OCI-M1 (cell line): ENCODE measurements around the gene MAPK13.
"Not testable (repeated sequence)": the region's sequence is repeated elsewhere in the genome, so short reads cannot be mapped to it uniquely, and the experiment has no call there.

Source experiments
- DNase-seq: peaks from one replicate; lab custom pipeline; 2025; lab: John Stamatoyannopoulos, UW

MAPK13 gene

GRCh38 chr6:36127462-36128016 lies 2.8 kb upstream of the MAPK13 start:
- DNase-seq: no peak

- DNase-seq: no peak
These were observed 2.2 kb upstream of the MAPK13 start for GRCh38 chr6:36128073-36128472.

GRCh38 chr6:36128793-36129192 lies 1.5 kb upstream of the MAPK13 start:
- no peak for DNase-seq

DNA sequence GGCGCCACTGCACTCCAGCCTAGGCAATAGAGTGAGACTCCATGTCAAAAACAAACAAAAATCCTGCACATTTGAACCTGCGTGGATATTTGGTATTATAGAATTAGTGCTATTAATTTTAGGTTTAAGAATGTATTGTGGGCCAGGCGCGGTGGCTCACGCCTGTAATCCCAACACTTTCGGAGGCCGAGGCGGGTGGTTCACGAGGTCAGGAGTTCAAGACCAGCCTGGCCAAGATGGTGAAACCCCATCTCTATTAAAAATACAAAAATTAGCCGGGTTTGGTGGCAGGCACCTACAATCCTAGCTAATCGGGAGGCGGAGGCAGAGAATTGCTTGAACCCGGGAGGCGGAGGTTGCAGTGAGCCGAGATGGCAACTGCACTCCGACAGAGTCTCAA lies 979 bp upstream of the MAPK13 start:
- not testable (repeated sequence) for DNase-seq

DNA sequence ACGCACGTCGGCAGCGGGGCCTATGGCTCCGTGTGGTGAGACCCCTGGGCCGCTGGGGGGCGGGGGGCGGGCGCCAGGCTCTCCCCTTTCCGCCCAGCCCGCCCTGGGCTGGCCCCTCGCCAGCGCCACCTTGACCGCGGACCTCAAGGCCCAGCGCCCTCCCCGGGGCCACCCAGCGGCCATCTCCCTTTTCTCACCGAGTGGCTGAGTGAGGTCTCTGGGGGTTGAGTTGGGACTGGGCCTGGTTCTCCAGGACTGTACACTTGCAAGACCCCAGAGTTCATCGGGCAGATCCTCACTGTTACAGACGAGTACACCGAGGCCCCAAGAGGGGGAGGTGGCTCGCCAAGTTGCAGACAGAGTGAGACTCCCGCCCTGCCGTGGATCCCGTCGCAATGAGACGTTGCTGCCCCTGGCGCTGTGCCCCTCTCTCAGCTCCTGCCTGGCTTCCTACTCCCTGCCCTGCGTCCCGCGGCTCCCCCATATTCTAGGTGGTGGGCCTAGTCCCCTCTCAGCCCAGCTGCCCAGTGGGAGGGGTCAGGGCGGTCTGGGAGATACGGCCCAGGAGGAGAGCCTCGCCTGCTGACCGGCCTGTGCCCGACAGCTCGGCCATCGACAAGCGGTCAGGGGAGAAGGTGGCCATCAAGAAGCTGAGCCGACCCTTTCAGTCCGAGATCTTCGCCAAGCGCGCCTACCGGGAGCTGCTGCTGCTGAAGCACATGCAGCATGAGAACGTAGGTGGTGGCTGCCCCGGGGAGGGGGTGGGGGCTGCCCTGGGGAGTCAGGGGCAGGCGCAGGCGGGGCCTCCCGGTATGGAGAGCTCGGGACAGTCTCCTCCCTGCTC lies 576 bp downstream of the MAPK13 start:
- no peak for DNase-seq

- DNase-seq: peak; percentile 94
These were observed 1.4 kb downstream of the MAPK13 start for GRCh38 chr6:36131511-36132245.

- no peak for DNase-seq
These were observed 2.1 kb downstream of the MAPK13 start for GRCh38 chr6:36132246-36132895.

DNA sequence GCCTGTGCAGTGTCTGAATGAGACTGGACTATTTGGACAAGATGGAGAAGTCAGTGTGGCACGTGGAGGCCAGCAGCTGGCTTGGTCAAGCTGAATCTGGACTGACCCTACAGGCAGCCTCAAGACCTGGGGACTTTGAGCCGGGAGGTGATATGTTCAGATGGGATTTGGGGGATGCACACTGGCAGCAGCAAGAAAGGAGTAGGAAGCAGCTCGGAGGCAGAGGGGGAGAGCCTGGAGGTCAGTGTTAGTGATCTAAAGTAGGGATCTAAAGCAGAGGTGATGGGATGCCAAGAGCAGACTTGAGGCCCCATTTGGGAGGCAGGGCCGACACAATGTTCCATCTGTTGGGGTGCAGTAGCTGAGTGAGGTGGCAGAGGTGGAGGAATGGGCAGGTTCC lies 2.8 kb downstream of the MAPK13 start:
- DNase-seq: no peak

GRCh38 chr6:36133912-36134311 lies 3.6 kb downstream of the MAPK13 start:
- no peak for DNase-seq

- no peak for DNase-seq
These were observed 4.9 kb downstream of the MAPK13 start for GRCh38 chr6:36135053-36135731.

DNA sequence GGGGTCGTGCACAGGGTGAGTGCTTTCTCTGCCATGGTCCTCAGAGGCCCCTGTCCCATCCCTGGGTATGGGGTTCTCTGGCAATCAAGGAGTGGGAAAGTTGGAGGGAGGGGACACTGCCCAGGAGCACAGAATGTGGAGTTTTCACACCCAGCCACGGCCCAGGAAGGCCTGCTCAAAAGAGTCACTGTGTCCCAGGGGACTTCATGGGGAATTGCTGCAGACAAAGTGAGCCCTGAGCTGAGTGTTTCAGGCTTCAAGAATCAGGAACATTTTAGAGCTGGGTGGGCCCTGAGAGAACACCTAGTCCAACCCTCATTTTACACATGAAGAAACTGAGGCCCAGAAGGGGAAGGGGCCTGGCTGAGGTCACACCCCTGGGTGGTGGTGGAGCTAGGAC lies 5.7 kb downstream of the MAPK13 start:
- no peak for DNase-seq

DNA sequence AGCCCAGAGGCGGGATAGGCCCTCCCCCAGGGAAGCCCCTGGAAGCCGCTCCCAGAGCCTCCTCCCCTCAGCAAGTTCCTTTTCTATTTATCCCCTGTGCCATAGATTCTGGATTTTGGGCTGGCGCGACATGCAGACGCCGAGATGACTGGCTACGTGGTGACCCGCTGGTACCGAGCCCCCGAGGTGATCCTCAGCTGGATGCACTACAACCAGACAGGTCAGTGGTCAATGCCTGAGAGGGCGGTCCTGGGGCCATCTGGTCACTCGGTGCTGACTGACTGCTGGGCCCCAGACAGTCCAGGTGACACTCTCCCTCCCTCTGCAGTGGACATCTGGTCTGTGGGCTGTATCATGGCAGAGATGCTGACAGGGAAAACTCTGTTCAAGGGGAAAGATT lies 6.2 kb downstream of the MAPK13 start:
- no peak for DNase-seq

DNA sequence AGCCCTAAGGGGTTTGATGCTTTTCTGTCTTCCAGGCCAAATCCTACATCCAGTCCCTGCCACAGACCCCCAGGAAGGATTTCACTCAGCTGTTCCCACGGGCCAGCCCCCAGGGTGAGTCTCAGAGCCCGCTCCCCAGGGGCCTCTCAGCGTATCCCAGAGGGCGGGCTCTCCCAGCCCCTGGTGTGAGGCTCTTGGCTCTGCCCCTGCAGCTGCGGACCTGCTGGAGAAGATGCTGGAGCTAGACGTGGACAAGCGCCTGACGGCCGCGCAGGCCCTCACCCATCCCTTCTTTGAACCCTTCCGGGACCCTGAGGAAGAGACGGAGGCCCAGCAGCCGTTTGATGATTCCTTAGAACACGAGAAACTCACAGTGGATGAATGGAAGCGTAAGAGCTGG lies 8.4 kb downstream of the MAPK13 start:
- DNase-seq: no peak

GRCh38 chr6:36139431-36139830 lies 9.1 kb downstream of the MAPK13 start:
- peak; percentile 54 for DNase-seq

DNA sequence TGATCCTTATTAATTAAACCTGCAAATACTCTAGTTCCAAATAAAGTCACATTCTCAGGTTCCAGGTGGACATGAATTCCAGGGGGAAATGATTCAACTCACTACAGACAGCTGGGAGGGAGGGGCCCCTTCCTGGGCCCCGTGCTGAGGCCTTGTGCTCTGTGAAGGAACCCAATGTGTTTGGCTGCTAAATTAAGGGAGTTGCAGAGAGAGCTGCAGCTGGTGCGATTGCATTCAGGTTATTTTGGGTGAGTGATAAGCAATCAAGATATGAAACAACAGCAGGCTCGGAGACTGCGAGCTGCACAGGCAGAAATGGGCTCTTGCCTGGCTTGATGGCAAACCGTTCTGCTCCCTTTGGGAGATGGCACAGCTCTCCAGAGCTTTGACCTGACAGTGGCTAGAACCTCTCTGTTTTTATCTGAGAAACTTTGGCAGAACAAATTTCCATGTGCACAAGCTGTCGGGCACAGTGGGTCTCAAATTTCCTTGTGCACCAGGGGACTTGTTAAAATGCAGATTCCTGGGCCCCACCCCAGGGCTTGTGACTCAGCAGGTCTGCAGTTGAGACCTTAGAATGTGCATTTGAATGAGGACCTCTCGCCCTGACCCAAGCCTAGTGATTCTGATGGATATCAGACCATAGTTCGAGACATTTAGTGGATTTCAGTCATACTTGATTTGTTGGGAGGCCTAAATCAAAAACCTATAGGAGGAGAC lies 9.8 kb downstream of the MAPK13 start:
- no peak for DNase-seq

GRCh38 chr6:36141091-36141490 lies 10.8 kb downstream of the MAPK13 start:
- no peak for DNase-seq

GRCh38 chr6:36141961-36142360 lies 11.6 kb downstream of the MAPK13 start:
- no peak for DNase-seq

GRCh38 chr6:36142971-36143838 lies 12.9 kb downstream of the MAPK13 start:
- no peak for DNase-seq

- no peak for DNase-seq
These were observed 15.2 kb downstream of the MAPK13 start for GRCh38 chr6:36145495-36145894.

- DNase-seq: no peak
These were observed 17.0 kb downstream of the MAPK13 start for GRCh38 chr6:36147294-36147693.
